ENCODE results near the gene FRMD6.

The FRMD6 gene

GRCh38 chr14:51701951-51702350 lies 50.2 kb downstream of the FRMD6 start:
- Mint-ChIP-seq H3K4me3 (no peak overlapping the region), H3K9me3 (no peaks in the 10 kb centered on the region), H3K27me3 (peaks cover 4% of the 10 kb centered on the region), H3K36me3 (no peaks in the 10 kb centered on the region), H3K4me1 (no peaks in the 10 kb centered on the region), H3K27ac (no peak overlapping the region)
- DNase-seq (ENCODE audit: low spot score in 2 of 2) (no peak), ATAC-seq (ENCODE audit: low read depth) (no peak)

- no peaks in the 10 kb centered on the region for H3K36me3 Mint-ChIP-seq
- H3K9me3 Mint-ChIP-seq, result no peaks in the 10 kb centered on the region
- ATAC-seq (ENCODE audit: low read depth), result no peak
- H3K27me3 Mint-ChIP-seq, result peaks cover 6% of the 10 kb centered on the region
- no peak overlapping the region for H3K4me3 Mint-ChIP-seq
- no peaks in the 10 kb centered on the region for H3K4me1 Mint-ChIP-seq
- H3K27ac Mint-ChIP-seq, result no peak overlapping the region
- no peak for DNase-seq (ENCODE audit: low spot score in 2 of 2)
These were observed 52.1 kb downstream of the FRMD6 start for GRCh38 chr14:51703787-51704186.

- Mint-ChIP-seq H3K4me1 (no peaks in the 10 kb centered on the region), H3K27ac (no peak overlapping the region), H3K4me3 (no peak overlapping the region), H3K36me3 (no peaks in the 10 kb centered on the region), H3K27me3 (peaks cover 6% of the 10 kb centered on the region), H3K9me3 (no peaks in the 10 kb centered on the region)
- DNase-seq (ENCODE audit: low spot score in 2 of 2), result no peak
- no peak for ATAC-seq (ENCODE audit: low read depth)
These were observed 52.8 kb downstream of the FRMD6 start for GRCh38 chr14:51704545-51704944.

GRCh38 chr14:51707327-51707726 lies 55.6 kb downstream of the FRMD6 start:
- Mint-ChIP-seq H3K27ac (no peak overlapping the region), H3K27me3 (peaks cover 2% of the 10 kb centered on the region), H3K4me3 (no peak overlapping the region), H3K4me1 (no peaks in the 10 kb centered on the region), H3K36me3 (no peaks in the 10 kb centered on the region), H3K9me3 (no peaks in the 10 kb centered on the region)
- no peak for ATAC-seq (ENCODE audit: low read depth)
- no peak for DNase-seq (ENCODE audit: low spot score in 2 of 2)

- H3K9me3 Mint-ChIP-seq, result no peaks in the 10 kb centered on the region
- H3K36me3 Mint-ChIP-seq, result no peaks in the 10 kb centered on the region
- no peak for DNase-seq (ENCODE audit: low spot score in 2 of 2)
- H3K4me1 Mint-ChIP-seq, result no peaks in the 10 kb centered on the region
- H3K27ac Mint-ChIP-seq, result no peak overlapping the region
- ATAC-seq (ENCODE audit: low read depth), result no peak
- peaks cover 4% of the 10 kb centered on the region for H3K27me3 Mint-ChIP-seq
- H3K4me3 Mint-ChIP-seq, result no peak overlapping the region
These were observed 59.8 kb downstream of the FRMD6 start for GRCh38 chr14:51711505-51711904.

- ATAC-seq (ENCODE audit: low read depth) (no peak), DNase-seq (ENCODE audit: low spot score in 2 of 2) (no peak)
- H3K27me3 Mint-ChIP-seq, result peaks cover 2% of the 10 kb centered on the region
- H3K36me3 Mint-ChIP-seq, result no peaks in the 10 kb centered on the region
- no peak overlapping the region for H3K27ac Mint-ChIP-seq
- H3K9me3 Mint-ChIP-seq, result no peaks in the 10 kb centered on the region
- H3K4me3 Mint-ChIP-seq, result no peak overlapping the region
- H3K4me1 Mint-ChIP-seq, result no peaks in the 10 kb centered on the region
These were observed 63.5 kb downstream of the FRMD6 start for GRCh38 chr14:51715250-51715649.

- DNase-seq (ENCODE audit: low spot score in 2 of 2), result no peak
- Mint-ChIP-seq H3K27me3 (peaks cover 2% of the 10 kb centered on the region), H3K36me3 (no peaks in the 10 kb centered on the region), H3K4me3 (no peak overlapping the region), H3K4me1 (no peaks in the 10 kb centered on the region), H3K27ac (no peak overlapping the region), H3K9me3 (no peaks in the 10 kb centered on the region)
- ATAC-seq (ENCODE audit: low read depth), result no peak
These were observed 64.0 kb downstream of the FRMD6 start for GRCh38 chr14:51715742-51716141.

- no peak for ATAC-seq (ENCODE audit: low read depth)
- Mint-ChIP-seq H3K27ac (no peak overlapping the region), H3K4me3 (no peak overlapping the region), H3K4me1 (no peaks in the 10 kb centered on the region), H3K27me3 (peaks cover 4% of the 10 kb centered on the region), H3K36me3 (no peaks in the 10 kb centered on the region), H3K9me3 (no peaks in the 10 kb centered on the region)
- DNase-seq (ENCODE audit: low spot score in 2 of 2), result no peak
These were observed 64.9 kb downstream of the FRMD6 start for GRCh38 chr14:51716610-51717009.

- H3K27ac Mint-ChIP-seq, result no peak overlapping the region
- no peaks in the 10 kb centered on the region for H3K9me3 Mint-ChIP-seq
- H3K4me1 Mint-ChIP-seq, result no peaks in the 10 kb centered on the region
- H3K36me3 Mint-ChIP-seq, result no peaks in the 10 kb centered on the region
- H3K4me3 Mint-ChIP-seq, result no peak overlapping the region
- H3K27me3 Mint-ChIP-seq, result peaks cover 4% of the 10 kb centered on the region
- no peak for ATAC-seq (ENCODE audit: low read depth)
- DNase-seq (ENCODE audit: low spot score in 2 of 2), result no peak
These were observed 66.1 kb downstream of the FRMD6 start for GRCh38 chr14:51717766-51718165.

GRCh38 chr14:51719955-51720354 lies 68.2 kb downstream of the FRMD6 start:
- peaks cover 4% of the 10 kb centered on the region for H3K27me3 Mint-ChIP-seq
- no peak overlapping the region for H3K4me3 Mint-ChIP-seq
- H3K9me3 Mint-ChIP-seq, result no peaks in the 10 kb centered on the region
- no peak for ATAC-seq (ENCODE audit: low read depth)
- no peak overlapping the region for H3K27ac Mint-ChIP-seq
- no peaks in the 10 kb centered on the region for H3K36me3 Mint-ChIP-seq
- DNase-seq (ENCODE audit: low spot score in 2 of 2), result no peak
- no peaks in the 10 kb centered on the region for H3K4me1 Mint-ChIP-seq

- no peak for DNase-seq (ENCODE audit: low spot score in 2 of 2)
- no peak overlapping the region for H3K27ac Mint-ChIP-seq
- no peaks in the 10 kb centered on the region for H3K36me3 Mint-ChIP-seq
- no peak overlapping the region for H3K4me3 Mint-ChIP-seq
- peaks cover 5% of the 10 kb centered on the region for H3K27me3 Mint-ChIP-seq
- no peaks in the 10 kb centered on the region for H3K9me3 Mint-ChIP-seq
- peak; percentile 41 for ATAC-seq (ENCODE audit: low read depth)
- no peaks in the 10 kb centered on the region for H3K4me1 Mint-ChIP-seq
These were observed 72.3 kb downstream of the FRMD6 start for GRCh38 chr14:51723990-51724389.

GRCh38 chr14:51724650-51725049 lies 72.9 kb downstream of the FRMD6 start:
- Mint-ChIP-seq H3K36me3 (no peaks in the 10 kb centered on the region), H3K27ac (no peak overlapping the region), H3K4me3 (no peak overlapping the region), H3K27me3 (peaks cover 7% of the 10 kb centered on the region), H3K4me1 (no peaks in the 10 kb centered on the region), H3K9me3 (no peaks in the 10 kb centered on the region)
- DNase-seq (ENCODE audit: low spot score in 2 of 2), result no peak
- ATAC-seq (ENCODE audit: low read depth), result no peak

- Mint-ChIP-seq H3K27me3 (peaks cover 7% of the 10 kb centered on the region), H3K27ac (no peak overlapping the region), H3K36me3 (no peaks in the 10 kb centered on the region), H3K4me1 (no peaks in the 10 kb centered on the region), H3K9me3 (no peaks in the 10 kb centered on the region), H3K4me3 (no peak overlapping the region)
- DNase-seq (ENCODE audit: low spot score in 2 of 2), result no peak
- no peak for ATAC-seq (ENCODE audit: low read depth)
These were observed 73.4 kb downstream of the FRMD6 start for GRCh38 chr14:51725061-51725460.

- ATAC-seq (ENCODE audit: low read depth) (no peak), DNase-seq (ENCODE audit: low spot score in 2 of 2) (no peak)
- H3K27ac Mint-ChIP-seq, result no peak overlapping the region
- H3K4me3 Mint-ChIP-seq, result no peak overlapping the region
- peaks cover 7% of the 10 kb centered on the region for H3K27me3 Mint-ChIP-seq
- H3K9me3 Mint-ChIP-seq, result no peaks in the 10 kb centered on the region
- H3K36me3 Mint-ChIP-seq, result no peaks in the 10 kb centered on the region
- no peaks in the 10 kb centered on the region for H3K4me1 Mint-ChIP-seq
These were observed 74.6 kb downstream of the FRMD6 start for GRCh38 chr14:51726166-51726899.

- H3K27ac Mint-ChIP-seq, result no peak overlapping the region
- no peak for ATAC-seq (ENCODE audit: low read depth)
- H3K4me1 Mint-ChIP-seq, result no peaks in the 10 kb centered on the region
- no peak overlapping the region for H3K4me3 Mint-ChIP-seq
- H3K27me3 Mint-ChIP-seq, result peaks cover 11% of the 10 kb centered on the region
- H3K9me3 Mint-ChIP-seq, result no peaks in the 10 kb centered on the region
- no peak for DNase-seq (ENCODE audit: low spot score in 2 of 2)
- no peaks in the 10 kb centered on the region for H3K36me3 Mint-ChIP-seq
These were observed 75.8 kb downstream of the FRMD6 start for GRCh38 chr14:51727526-51727925.
